Activated CD4-positive, alpha-beta T cell treated with anti-CD3 and anti-CD28 coated beads, Interleukin-10, Interleukin-2, amounts not matched to agents 100 ng/mL and 50 ng/mL, durations not matched to agents 16 hours and 8 hours (primary cell): Measurements from ENCODE around the gene BET1.
"Not testable (repeated sequence)": the region's sequence is repeated elsewhere in the genome, so short reads cannot be mapped to it uniquely, and the experiment has no call there.

Experiments used
- DNase-seq: peaks from one replicate; pipeline ENCODE4 v3.0.0-alpha.2; 2020

BET1 gene, protein sequence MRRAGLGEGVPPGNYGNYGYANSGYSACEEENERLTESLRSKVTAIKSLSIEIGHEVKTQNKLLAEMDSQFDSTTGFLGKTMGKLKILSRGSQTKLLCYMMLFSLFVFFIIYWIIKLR

GRCh38 chr7:94004024-94004951, at the start of gene BET1:
TSS of gene BET1 (minus strand) at chr7:94004355. CDS start at chr7:94004216, 139 bp downstream.
- DNase-seq, result peak; percentile 95

GRCh38 chr7:94053532-94053931, 49.4 kb upstream of the BET1 start:
- no peak for DNase-seq

DNA sequence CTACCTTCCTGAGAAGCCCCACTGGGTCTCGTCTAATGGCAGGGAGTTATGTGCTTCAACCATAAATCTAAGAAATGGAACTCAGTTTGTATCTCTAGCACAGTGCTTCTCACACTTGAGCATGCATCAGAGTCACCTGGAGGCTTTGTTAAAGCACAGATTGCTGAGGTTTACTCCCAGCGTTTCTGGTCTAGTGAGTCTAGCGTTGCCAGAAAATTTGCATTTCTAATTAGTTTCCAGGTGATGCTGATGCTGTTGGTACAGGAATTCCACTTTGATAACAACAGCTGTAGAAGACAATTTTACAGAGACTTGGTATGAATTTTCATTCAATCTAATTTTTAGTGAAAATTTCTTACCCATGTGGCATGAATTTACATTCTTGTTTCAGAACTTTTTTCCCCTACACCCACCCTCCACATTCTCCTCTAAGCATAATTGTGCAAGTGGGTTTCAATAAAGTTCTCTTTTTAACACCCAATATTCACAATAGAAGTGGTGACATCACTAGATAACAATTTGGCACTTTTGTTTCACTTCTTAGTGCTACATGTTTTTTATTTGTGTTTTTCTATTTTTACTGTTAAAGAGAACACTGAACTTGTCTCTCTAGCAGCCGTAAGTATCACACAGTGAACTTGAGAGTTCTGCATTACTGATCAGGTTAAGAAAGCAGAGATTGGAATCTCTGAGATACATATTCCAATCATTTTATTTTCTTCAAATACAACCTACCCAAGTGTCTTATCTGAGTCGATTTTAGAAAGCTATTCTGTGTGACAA, 48.4 kb upstream of the BET1 start:
- no peak for DNase-seq

DNA sequence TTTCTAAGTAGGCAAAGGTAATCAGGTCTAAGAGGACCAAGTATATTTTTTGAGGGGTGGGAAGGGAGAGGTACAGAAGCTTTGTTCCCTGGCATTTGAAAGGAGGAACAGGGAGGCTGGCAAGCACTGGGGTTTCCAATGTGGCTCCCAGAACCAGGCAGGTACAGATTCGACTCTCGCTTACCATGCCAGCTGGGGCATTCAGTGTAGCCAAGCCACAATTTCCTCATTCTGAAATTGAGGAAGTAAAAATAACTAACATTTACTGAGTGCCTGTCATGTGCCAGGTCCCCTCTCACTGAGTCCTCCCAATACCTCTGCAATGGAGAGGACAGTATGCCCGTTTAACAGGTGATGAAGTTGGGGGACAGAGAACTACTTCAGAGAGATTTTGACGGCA, 45.9 kb upstream of the BET1 start:
- no peak for DNase-seq

DNA sequence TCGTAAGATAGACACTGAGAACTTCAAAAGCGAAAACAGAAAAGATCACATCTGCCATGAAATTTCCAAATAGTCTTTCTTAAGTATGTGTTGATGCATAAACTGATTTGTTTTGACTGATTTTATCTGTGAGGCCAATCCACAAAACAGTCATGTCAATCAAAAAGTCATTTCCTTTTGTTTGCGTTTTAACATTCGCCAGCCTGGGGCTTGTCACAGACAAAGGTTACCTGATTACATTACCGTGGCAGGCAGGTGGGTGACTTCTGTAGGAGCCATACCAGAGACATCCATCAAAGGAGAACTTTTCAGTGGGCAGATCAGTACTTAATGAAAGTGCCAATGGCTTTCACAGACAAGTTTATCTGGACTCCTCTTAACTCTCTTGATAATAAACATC, 45.5 kb upstream of the BET1 start:
- DNase-seq, result no peak

GRCh38 chr7:94048755-94049154, 44.6 kb upstream of the BET1 start:
- no peak for DNase-seq

GRCh38 chr7:94047956-94048355, 43.8 kb upstream of the BET1 start:
- DNase-seq, result no peak

DNA sequence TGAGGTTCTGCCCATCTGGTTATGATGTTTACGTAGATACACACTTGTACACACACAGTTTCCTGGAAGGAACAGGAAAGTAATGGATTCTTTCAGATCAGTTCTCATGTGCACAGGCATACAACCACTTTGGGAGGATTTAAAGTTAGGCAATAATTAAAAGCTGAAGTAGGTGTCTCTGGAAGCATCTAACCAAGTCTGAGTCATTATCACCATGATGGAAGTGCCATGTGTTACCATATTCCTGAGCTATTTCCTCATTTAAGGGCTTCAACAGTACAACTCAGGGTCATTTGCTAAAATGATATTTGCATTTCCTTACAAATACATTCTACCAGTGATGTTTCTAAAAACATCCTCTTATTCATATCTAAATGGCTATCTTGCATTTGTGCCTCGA, 41.4 kb upstream of the BET1 start:
- no peak for DNase-seq

- no peak for DNase-seq
Observed at GRCh38 chr7:94044806-94045205, 40.7 kb upstream of the BET1 start.

- DNase-seq, result no peak
Observed at GRCh38 chr7:94043299-94043698, 39.1 kb upstream of the BET1 start.

DNA sequence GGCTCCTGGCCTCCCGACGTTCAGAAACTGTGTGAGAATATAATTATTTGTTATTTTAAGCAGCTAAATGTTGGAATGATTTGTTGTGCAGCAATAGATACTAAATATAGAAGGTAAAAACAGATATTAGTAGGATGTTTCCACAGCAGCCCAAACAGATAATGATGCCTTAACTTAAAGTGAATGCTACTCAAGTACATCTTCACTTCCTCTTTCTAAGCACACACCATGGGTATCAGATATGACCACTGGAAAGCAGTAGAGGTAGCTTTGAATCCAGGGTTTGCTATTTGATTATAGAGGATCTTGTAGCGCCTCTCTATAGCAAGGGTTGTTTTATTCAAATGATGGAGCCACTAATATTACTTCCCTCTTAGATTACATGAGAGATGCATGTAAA, 38.2 kb upstream of the BET1 start:
- no peak for DNase-seq

GRCh38 chr7:94041529-94041928, 37.4 kb upstream of the BET1 start:
- no peak for DNase-seq

- no peak for DNase-seq
Observed at GRCh38 chr7:94040254-94040653, 36.1 kb upstream of the BET1 start.

DNA sequence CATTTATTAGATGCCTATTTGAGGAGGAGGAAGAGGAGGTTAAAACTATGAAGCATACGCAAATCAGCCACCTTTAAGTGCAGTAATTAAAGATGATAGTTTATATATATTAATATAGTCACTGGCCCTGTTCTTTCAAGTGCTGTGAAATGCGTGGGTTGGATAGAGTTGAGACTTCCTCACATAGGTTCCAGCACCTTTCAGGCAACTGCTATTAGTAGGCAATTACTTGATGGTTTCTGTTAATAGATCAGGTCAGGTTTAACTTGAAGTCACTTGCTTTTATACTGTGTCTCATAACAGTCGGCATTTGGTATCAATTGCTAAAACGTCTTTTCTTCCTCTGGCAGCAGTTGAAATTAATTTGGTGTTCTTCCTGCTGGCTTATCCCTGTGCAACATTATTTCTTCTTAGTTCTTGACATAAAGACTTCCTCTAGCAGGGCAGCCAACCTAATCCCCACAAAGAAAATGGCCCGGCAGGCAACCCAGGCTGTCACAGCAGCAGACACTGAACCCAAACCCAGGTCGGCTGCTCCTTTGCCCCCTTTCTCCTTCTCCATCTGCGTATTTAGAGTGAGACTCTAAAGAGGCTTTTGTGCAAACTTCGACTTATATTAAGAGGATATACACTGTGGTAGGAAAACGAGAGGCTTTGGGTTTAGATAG, 35.3 kb upstream of the BET1 start:
- no peak for DNase-seq

DNA sequence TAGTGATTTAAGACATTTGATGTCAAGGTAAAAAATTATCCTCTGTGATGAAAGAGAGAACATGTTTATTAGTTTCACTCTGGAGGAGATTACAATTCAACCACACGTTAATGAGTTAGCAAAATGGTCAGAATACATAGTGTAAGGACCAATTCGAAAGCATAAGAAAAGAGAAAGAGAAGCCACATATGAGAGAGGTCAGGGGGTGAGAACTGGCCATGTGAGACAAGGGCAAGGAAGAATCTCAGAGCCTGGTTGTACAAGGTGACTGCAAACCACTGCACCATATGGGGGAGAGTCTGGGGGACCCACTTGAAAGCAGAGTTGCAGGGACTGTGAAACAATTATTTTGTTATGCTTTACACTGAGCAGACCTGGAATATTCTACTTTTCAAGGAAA, 27.7 kb upstream of the BET1 start:
- DNase-seq, result no peak

DNA sequence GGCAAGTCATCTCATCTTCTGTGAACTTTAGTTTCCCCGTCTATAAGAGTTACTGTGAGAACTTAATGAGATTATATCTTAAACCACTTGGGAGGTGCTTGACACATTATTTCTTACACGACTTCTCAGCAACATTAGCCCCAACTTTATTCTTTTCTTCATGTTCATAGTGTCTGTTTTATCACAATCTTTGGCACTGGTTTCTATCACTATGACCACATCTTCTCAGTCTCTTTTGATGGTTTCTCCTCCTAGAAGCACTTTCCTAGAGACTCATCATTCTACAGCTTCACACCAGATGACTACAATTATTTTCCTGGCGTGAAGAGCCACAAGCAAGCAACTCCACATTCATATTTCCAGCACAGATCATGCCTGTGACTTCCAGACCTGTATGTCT, 26.5 kb upstream of the BET1 start:
- no peak for DNase-seq

DNA sequence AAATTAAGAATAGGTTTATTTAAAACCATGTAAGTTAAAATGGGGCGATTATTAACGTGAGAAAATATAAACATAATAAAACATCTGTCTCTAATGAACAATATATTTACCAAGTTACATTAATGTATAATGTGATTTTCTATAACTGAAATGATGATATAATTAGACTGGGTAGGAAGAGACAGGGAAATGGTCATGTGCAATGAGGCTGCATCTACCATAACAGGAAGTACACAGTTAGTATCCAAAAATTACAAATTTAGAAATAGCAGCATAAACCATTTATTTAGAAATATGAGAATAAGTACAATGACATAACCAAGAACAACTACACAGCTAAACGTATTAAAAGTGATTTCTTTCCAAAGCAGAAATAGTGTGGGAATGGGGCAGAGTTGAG, 25.8 kb upstream of the BET1 start:
- no peak for DNase-seq

- DNase-seq, result no peak
Observed at GRCh38 chr7:94028768-94029167, 24.6 kb upstream of the BET1 start.

- DNase-seq, result not testable (repeated sequence)
Observed at GRCh38 chr7:94026619-94027018, 22.5 kb upstream of the BET1 start.

DNA sequence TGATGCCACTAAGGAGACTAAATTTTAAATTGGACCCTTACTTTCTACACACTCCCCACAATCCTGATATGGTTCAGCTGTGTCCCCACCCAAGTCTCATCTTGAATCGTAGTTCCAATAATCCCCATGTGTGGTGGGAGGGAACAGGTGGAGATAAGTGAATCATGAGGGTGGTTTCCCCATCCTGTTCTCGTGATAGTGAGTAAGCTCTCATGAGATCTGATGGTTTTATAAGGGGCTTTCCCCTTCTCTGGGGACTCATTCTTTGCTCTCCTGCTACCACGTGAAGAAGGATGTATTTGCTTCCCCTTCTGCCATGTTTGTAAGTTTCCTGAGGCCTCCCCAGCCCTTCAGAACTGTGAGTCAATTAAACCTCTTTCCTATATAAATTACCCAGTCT, 18.4 kb upstream of the BET1 start:
- peak; percentile 36 for DNase-seq

- DNase-seq, result no peak
Observed at GRCh38 chr7:94016786-94017185, 12.6 kb upstream of the BET1 start.

DNA sequence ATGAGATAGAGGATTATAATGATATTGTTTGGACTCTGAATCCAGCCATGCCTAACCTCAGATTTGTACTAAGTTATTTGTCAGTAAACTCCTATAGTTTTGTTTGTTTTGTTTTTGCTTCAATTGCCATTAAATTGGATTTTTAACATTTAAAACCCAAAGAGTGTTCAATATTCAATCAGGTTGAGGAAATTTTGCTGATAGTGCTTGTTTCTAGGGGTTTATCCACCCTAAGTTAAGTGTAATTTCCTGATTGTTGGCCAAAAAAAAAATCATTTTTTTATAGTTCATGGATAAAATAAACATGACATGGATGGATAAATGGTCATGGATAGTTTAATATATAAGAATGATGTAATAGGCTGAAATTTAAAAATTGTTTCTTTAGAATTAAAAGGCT, 11.4 kb upstream of the BET1 start:
- no peak for DNase-seq

DNA sequence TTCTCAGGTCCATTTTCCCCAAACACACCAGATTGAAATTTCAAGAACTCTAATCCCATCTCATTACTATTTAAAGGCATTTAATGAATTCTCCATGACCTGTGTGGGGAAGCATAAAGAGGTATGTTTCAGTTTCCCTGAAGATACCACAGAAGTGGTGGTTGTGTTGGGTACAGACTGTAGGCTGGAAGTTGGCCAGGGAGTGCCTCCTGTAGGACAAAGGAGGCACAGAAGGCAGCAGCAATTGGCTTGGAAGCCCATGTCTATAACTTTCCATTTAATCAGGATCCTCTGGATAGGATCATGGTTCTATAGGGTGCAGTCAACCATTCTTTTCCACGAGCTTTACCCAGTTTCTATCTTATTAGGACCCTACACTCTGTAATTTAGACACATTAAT, 8.6 kb upstream of the BET1 start:
- no peak for DNase-seq
